ENCODE results near the gene ERF. TPM values are rescaled to one million over a fixed set of nuclear protein-coding genes. Genes with fewer than 3 reads are reported as not detected.

The ERF gene
- total and polyA plus RNA-seq, 2 of the 8 experiments (the other 6 are each of a cell fraction or from before 2014, with no cell fraction given) = 43.7 to 62.7 TPM

- WGBS, 2 experiments (ENCODE audit: extremely low coverage in 1 of 2, insufficient coverage in 1 of 2, insufficient read length in 1 of 2, insufficient replicate concordance in 2 of 2, low coverage in 1 of 2, low lambda C conversion rate in 2 of 2, missing lambda C conversion rate in 1 of 2) = 20% methylated on average over 6 of the region's 6 CpGs; no CpG with 5 or more reads in 1 of the 2 experiments
- no peak overlapping the region for H4K91ac ChIP-seq (replicated peaks; ENCODE audit: insufficient read length, low read length)
- ChIA-PET POLR2A (ENCODE audit: partially characterized antibody) (interaction anchor here (0.6 to 2.2 kb wide), 8 partner anchors 9 to 95 kb away, joined by 3 to 12 read pairs (median 4); partner anchors contain the start of gene GSK3A), CTCF (ENCODE audit: partially characterized antibody) (interaction anchor here (0.8 to 2.0 kb wide), 11 partner anchors 12 to 111 kb away, joined by 3 to 9 read pairs (median 4); partner anchors contain the start of genes GSK3A and POU2F2)
- H3K4me1 ChIP-seq (replicated peaks in 1 of 4; ENCODE audit: control insufficient read depth in 3 of 4, insufficient read depth in 4 of 4, low read length in 3 of 4) = peaks cover 3 to 11% (median 8%) of the 10 kb centered on the region in 4 experiments; a peak in 6 of 7 replicates
- H3K4ac ChIP-seq (replicated peaks; ENCODE audit: insufficient read length, low read depth, low read length) = no peak overlapping the region
- no peak overlapping the region for H4K5ac ChIP-seq (ENCODE audit: insufficient read length, low read depth, low read length)
- peaks cover 18% of the 10 kb centered on the region; the same call in 1 of the 2 replicates for H3K23me2 ChIP-seq (ENCODE audit: low read depth, low read length)
- H2BK5ac ChIP-seq (ENCODE audit: low read depth, low read length) = no peak overlapping the region
- peak overlapping the region in 3 of 4 experiments; percentile 58 to 68 (median 65); a peak in 4 of 7 replicates for H3K9ac ChIP-seq (replicated peaks in 1 of 4; ENCODE audit: extremely low read depth in 1 of 4, low read depth in 3 of 4, low read length in 3 of 4)
- H2BK12ac ChIP-seq (ENCODE audit: low read depth, low read length) = no peak overlapping the region
- peak overlapping the region; percentile 71 to 95 (median 85) for H3K4me3 ChIP-seq (ENCODE audit: extremely low read depth in 1 of 4, insufficient read depth in 2 of 4, low read depth in 3 of 4, low read length in 4 of 4)
- FAIRE-seq = no peak
- no peak overlapping the region for H2BK15ac ChIP-seq (ENCODE audit: low read length)
- no peak overlapping the region for H3K56ac ChIP-seq (replicated peaks; ENCODE audit: insufficient read length, low read depth, low read length)
- no peak overlapping the region for H3K18ac ChIP-seq (ENCODE audit: extremely low read depth, low read length)
- no peak overlapping the region for H2BK120ac ChIP-seq (replicated peaks; ENCODE audit: low read depth, low read length)
- DNase-seq (ENCODE audit: low read depth in 1 of 2, low spot score in 2 of 2) = no peak
- H3K79me2 ChIP-seq (ENCODE audit: control insufficient read depth in 1 of 2, insufficient read depth in 2 of 2, low read length in 2 of 2) = peaks cover 9 to 24% of the 10 kb centered on the region in 2 experiments
- H4K8ac ChIP-seq (ENCODE audit: extremely low read depth, insufficient read depth, low read length) = no peak overlapping the region
- H4K20me1 ChIP-seq (replicated peaks in 1 of 2; ENCODE audit: control insufficient read depth in 1 of 2, insufficient read depth in 2 of 2, low read length in 2 of 2) = peaks cover 10 to 19% of the 10 kb centered on the region in 2 experiments
- TF ChIP-seq RNF2 (IDR thresholded peaks at IDR 0.05; ENCODE audit: borderline replicate concordance, low read depth, low read length, missing control alignments, poor library complexity, severe bottlenecking) (no peak), POLR2A (IDR thresholded peaks at IDR 0.05; ENCODE audit: control extremely low read depth in 1 of 2, low read depth in 2 of 2, low read length in 2 of 2) (0 out of 3 replicates have a peak, but pooled peaks of 1 of the 2 experiments have one; percentile 8)
- no peak overlapping the region for H2AK5ac ChIP-seq (ENCODE audit: low read depth, low read length)
- H3K9me3 ChIP-seq (ENCODE audit: insufficient read depth in 2 of 2, low read depth in 1 of 2, low read length in 1 of 2) = no peaks in the 10 kb centered on the region
- peak overlapping the region; percentile 72 to 91 for H3K4me2 ChIP-seq (ENCODE audit: insufficient read depth in 1 of 2, low read depth in 2 of 2, low read length in 2 of 2)
- no peak overlapping the region for H2AFZ ChIP-seq (ENCODE audit: low read length)
- no peak overlapping the region for H2BK20ac ChIP-seq (ENCODE audit: low read length)
- H3K23ac ChIP-seq (ENCODE audit: insufficient read length) = no peak overlapping the region
- no peaks in the 10 kb centered on the region for H3K27me3 ChIP-seq (replicated peaks in 1 of 4; ENCODE audit: control insufficient read depth in 3 of 4, extremely low read depth in 1 of 4, insufficient read depth in 3 of 4, low read length in 3 of 4)
- H3K27ac ChIP-seq (ENCODE audit: low read depth, low read length) = 0 out of 2 replicates have a peak overlapping the region, but pooled peaks have one; percentile 32
- peaks cover 9% of the 10 kb centered on the region; the same call in 1 of the 2 replicates for H3K79me1 ChIP-seq (ENCODE audit: low read depth, low read length)
- H3K14ac ChIP-seq (ENCODE audit: insufficient read length) = no peak overlapping the region
- peaks cover 8 to 18% (median 15%) of the 10 kb centered on the region in 4 experiments for H3K36me3 ChIP-seq (ENCODE audit: control insufficient read depth in 2 of 4, insufficient read depth in 4 of 4, low read length in 3 of 4)
Measured at GRCh38 chr19:42220751-42221097, 34.2 kb downstream of the ERF start.
